LNCaP clone FGC (cell line): ENCODE results near the gene MARVELD3.
"Not testable (repeated sequence)": the region's sequence is repeated elsewhere in the genome, so short reads cannot be mapped to it uniquely, and the experiment has no call there.

Experiments used
- DNase-seq: peaks from one replicate; pipeline ENCODE4 v3.0.0-alpha.2; 2011; ENCODE audit warnings: low read depth
- H3K4me3 ChIP-seq: 2 replicates; pipeline ENCODE4 v1.5.1; 2011; ENCODE audit warnings: mild to moderate bottlenecking, low read depth, low read length, control low read depth
- TF ChIP-seq, protein P1 (sequence below): IDR thresholded peaks from 2 replicates; pipeline ENCODE4 v1.5.1; 2012; ENCODE audit warnings: mild to moderate bottlenecking; ENCODE audit not compliant: control insufficient read depth, insufficient read depth; ENCODE audit errors: extremely low read depth

Gene MARVELD3

DNA sequence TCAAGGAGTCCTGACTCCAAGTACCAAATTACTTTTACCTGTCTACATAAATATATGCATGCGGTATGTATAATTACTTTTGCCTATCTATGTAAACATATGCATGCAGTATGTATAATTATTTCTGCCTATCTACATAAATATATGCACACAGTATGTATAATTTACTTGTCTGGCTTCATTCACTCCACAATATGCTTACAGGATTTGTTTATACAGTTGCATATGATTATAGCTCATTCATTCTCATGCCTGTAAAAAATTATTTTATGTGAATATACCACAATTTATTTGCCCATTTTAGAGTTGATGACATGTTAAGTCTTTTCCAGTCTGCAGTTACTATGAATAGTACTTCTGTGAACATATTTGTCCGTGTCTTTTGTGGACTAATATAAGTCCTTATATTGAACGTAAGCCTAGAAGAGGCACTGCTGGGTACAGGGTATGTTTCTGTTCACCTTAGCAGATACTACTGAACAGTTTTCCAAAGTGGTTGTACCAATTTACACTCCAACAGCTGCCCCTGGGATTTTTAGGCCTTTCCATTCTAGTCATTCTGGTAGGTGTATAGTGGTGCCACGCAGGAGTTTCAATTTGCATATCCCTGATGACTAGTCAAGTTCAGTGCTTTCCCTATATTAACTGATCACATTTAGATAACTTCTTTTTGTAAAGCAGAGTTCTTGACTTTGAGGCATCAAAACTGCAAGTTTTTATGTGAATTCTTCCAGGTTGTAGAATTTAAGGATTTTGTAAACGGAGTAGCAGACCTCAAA lies 47.0 kb downstream of the MARVELD3 start:
- TF ChIP-seq, protein P1, sequence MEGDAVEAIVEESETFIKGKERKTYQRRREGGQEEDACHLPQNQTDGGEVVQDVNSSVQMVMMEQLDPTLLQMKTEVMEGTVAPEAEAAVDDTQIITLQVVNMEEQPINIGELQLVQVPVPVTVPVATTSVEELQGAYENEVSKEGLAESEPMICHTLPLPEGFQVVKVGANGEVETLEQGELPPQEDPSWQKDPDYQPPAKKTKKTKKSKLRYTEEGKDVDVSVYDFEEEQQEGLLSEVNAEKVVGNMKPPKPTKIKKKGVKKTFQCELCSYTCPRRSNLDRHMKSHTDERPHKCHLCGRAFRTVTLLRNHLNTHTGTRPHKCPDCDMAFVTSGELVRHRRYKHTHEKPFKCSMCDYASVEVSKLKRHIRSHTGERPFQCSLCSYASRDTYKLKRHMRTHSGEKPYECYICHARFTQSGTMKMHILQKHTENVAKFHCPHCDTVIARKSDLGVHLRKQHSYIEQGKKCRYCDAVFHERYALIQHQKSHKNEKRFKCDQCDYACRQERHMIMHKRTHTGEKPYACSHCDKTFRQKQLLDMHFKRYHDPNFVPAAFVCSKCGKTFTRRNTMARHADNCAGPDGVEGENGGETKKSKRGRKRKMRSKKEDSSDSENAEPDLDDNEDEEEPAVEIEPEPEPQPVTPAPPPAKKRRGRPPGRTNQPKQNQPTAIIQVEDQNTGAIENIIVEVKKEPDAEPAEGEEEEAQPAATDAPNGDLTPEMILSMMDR: no peak
- no peak overlapping the region for H3K4me3 ChIP-seq
- no peak for DNase-seq

DNA sequence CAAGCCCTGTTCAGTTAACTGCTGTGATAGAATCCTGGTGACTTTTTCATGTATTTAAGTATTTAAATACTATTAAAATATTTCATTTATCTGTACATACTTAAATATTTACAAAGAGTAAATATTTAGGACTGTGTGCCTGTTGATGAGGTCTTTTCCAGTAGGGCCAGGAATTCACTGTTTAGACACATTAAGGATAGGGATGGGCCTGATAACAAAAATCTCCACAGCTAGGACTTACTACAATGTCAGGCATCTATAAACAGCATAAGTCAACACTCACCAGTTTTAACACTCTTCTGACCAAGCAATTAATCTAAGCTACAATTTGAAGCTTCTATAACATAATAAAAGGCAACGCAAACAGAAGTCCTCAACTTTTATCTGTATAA lies 47.6 kb downstream of the MARVELD3 start:
- no peak overlapping the region for H3K4me3 ChIP-seq
- peak; percentile 58 for DNase-seq
- TF ChIP-seq, protein P1: no peak

DNA sequence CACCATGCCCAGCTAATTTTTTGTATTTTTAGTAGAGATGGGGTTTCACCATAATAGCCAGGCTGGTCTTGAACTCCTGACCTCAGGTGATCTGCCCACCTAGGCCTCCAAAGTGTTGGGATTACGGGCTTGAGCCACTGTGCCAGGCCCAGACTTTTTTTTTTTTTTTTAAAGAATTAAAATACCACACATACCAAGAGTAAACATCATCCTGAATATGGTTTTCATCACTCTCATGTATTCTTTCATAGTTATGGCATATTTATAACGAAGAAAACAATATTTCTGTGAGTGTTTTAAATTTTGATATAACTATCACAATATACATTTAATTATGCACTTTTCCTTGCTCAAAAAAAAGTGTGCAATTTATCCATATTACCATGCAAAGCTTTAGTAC lies 48.2 kb downstream of the MARVELD3 start:
- TF ChIP-seq, protein P1: no peak
- DNase-seq: no peak
- no peak overlapping the region for H3K4me3 ChIP-seq

DNA sequence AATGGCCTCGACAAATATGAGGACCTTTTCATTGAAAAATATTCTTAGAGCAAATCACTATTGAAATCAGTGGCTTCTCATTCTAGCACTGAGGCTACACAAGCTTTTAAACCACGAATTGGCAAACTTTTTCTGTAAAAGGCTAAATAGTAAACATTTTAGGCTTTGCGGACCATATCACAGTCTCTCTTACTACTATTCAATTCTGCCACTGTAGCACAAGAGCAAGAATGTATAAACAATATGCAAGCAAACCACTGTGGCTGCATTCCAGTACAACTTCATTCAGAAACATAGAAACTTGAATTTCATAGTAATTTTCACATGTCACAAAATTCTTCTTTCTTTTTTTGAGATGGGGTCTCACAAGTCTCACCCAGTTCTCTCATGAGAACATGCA lies 49.4 kb downstream of the MARVELD3 start:
- TF ChIP-seq, protein P1: no peak
- no peak for DNase-seq
- no peak overlapping the region for H3K4me3 ChIP-seq

DNA sequence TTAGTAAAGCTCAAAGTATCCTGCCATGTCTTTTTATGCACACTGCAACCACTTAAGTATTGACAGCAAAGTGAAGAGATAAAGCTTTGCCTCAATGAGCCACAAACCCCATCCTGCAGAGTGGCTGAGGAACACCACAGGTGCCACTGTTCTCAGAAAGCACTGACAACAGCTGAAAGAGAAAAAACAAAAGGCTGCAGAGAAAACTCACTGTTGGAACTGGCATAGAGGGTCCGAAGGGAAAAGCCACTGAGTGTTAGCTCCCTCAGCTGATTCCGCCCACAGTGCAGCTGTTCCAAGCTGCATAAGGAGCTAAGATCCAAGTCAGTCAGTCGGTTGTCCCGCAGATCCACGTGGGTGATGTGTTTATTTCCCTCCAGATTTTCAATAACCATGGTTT lies 50.3 kb downstream of the MARVELD3 start:
- TF ChIP-seq, protein P1: no peak
- no peak overlapping the region for H3K4me3 ChIP-seq
- DNase-seq: no peak

DNA sequence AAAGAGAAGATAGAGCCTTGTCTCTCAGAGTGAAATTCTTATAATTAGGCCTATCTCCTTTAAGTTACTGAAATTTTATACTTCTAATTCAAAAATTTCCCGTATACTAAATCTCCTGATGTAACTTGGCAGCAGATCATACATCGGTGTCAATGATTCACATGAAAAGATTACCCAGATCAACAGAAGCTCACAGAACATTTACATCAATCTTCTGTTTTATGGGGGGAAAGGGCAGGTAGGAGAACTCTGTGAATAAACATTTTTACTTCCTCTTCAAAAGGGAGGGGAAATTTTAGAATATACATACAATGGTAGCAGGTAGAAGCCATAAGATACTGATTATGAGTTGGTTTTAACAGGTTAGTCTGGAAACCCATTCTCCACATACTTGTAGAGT lies 55.4 kb downstream of the MARVELD3 start:
- TF ChIP-seq, protein P1: no peak
- H3K4me3 ChIP-seq: no peak overlapping the region
- DNase-seq: no peak

DNA sequence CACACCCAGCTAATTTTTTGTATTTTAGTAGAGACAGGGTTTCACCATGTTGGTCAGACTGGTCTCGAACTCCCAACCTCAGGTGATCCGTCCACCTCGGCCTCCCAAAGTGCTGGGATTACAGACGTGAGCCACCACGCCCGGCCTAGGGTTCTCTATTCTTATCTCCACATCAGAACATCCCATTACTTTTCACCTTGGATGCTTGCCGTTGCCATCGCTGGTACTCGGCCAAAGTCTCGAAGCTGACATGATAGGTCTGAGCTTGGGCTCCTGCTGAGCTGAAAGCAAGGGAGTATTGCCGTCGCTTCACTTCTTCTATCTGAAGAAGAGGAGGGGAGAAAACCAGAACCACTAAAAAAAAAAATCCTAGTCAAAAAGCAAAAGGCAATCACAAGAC lies 58.3 kb downstream of the MARVELD3 start:
- DNase-seq: peak; percentile 78
- not testable (repeated sequence) for H3K4me3 ChIP-seq
